HAP-1 (cell line): ENCODE data around the gene SSR2.

Experiments used
- DNase-seq, 2 experiments: peaks; one replicate each; pipeline ENCODE4 v3.0.0-alpha.2; 2016 to 2020; ENCODE audit warnings: low spot score in 2 of 2
- H3K27me3 ChIP-seq: fragments of 250-450 bp; sonication (Bioruptor Pico); 2 replicates; pipeline ENCODE4 v1.5.1; 2020; ENCODE audit warnings: low read depth, mild to moderate bottlenecking, moderate library complexity
- H3K36me3 ChIP-seq: fragments of 250-450 bp; sonication (Bioruptor Pico); replicated peaks from 2 replicates; pipeline ENCODE4 v1.5.1; 2020; ENCODE audit warnings: mild to moderate bottlenecking
- H3K4me1 ChIP-seq: fragments of 250-450 bp; sonication (Bioruptor Pico); 2 replicates; pipeline ENCODE4 v1.5.1; 2020; ENCODE audit warnings: mild to moderate bottlenecking
- H3K4me3 ChIP-seq: fragments of 250-450 bp; sonication (Bioruptor Pico); 2 replicates; pipeline ENCODE4 v1.5.1; 2020; ENCODE audit warnings: mild to moderate bottlenecking, moderate library complexity
- H3K9me3 ChIP-seq: fragments of 250-450 bp; sonication (Bioruptor Pico); 2 replicates; pipeline ENCODE4 v1.5.1; 2020; ENCODE audit warnings: mild to moderate bottlenecking, moderate library complexity
- in situ Hi-C: fragments of 300-500 bp; cut with MboI; formaldehyde crosslinking; loops from 3 replicates; pipeline ENCODE4 v1.14.3; 2020; ENCODE audit warnings: low sequenced_read_pairs, inconsistent platforms, mixed read lengths

The SSR2 gene

GRCh38 chr1:156024801-156025200 is 4.0 kb upstream of the SSR2 start:
- no peaks in the 10 kb centered on the region for H3K27me3 ChIP-seq
- peaks cover 16% of the 10 kb centered on the region for H3K4me1 ChIP-seq
- H3K36me3 ChIP-seq: peaks cover 4% of the 10 kb centered on the region
- in situ Hi-C loops: no loop called here
- no peak overlapping the region for H3K4me3 ChIP-seq
- no peak for DNase-seq
- no peaks in the 10 kb centered on the region; the same call in 1 of the 2 replicates for H3K9me3 ChIP-seq

GRCh38 chr1:156021954-156022353 is 1.2 kb upstream of the SSR2 start:
- H3K27me3 ChIP-seq: no peaks in the 10 kb centered on the region
- H3K9me3 ChIP-seq: no peaks in the 10 kb centered on the region; the same call in 1 of the 2 replicates
- H3K36me3 ChIP-seq: peaks cover 27% of the 10 kb centered on the region
- H3K4me1 ChIP-seq: peaks cover 20% of the 10 kb centered on the region
- in situ Hi-C loops: no loop called here
- no peak overlapping the region for H3K4me3 ChIP-seq
- no peak for DNase-seq

GRCh38 chr1:156021093-156021428 is 310 bp upstream of the SSR2 start:
- no peaks in the 10 kb centered on the region; the same call in 1 of the 2 replicates for H3K9me3 ChIP-seq
- in situ Hi-C loops: no loop called here
- peaks cover 34% of the 10 kb centered on the region for H3K36me3 ChIP-seq
- no peaks in the 10 kb centered on the region for H3K27me3 ChIP-seq
- peak overlapping the region; percentile 64 for H3K4me3 ChIP-seq
- peaks cover 20% of the 10 kb centered on the region for H3K4me1 ChIP-seq
- no peak for DNase-seq

- peak overlapping the region; percentile 64 for H3K4me3 ChIP-seq
- peaks cover 41% of the 10 kb centered on the region for H3K36me3 ChIP-seq
- no peaks in the 10 kb centered on the region; the same call in 1 of the 2 replicates for H3K9me3 ChIP-seq
- no peak for DNase-seq
- in situ Hi-C loops: no loop called here
- peaks cover 16% of the 10 kb centered on the region for H3K4me1 ChIP-seq
- no peaks in the 10 kb centered on the region for H3K27me3 ChIP-seq
These were observed 832 bp downstream of the SSR2 start for GRCh38 chr1:156019946-156020292.

- Histone ChIP-seq H3K4me3 (no peak overlapping the region), H3K27me3 (no peaks in the 10 kb centered on the region), H3K9me3 (no peaks in the 10 kb centered on the region), H3K36me3 (peaks cover 85% of the 10 kb centered on the region), H3K4me1 (peaks cover 4% of the 10 kb centered on the region)
- in situ Hi-C loops: no loop called here
- no peak for DNase-seq
These were observed 5.9 kb downstream of the SSR2 start for GRCh38 chr1:156014829-156015228.

- H3K4me3 ChIP-seq: no peak overlapping the region
- H3K27me3 ChIP-seq: no peaks in the 10 kb centered on the region
- in situ Hi-C loops: no loop called here
- no peaks in the 10 kb centered on the region for H3K4me1 ChIP-seq
- no peaks in the 10 kb centered on the region for H3K9me3 ChIP-seq
- H3K36me3 ChIP-seq: peaks cover 78% of the 10 kb centered on the region
- DNase-seq: no peak
These were observed 8.5 kb downstream of the SSR2 start for GRCh38 chr1:156012051-156012817.

GRCh38 chr1:156009404-156009803 is 11.3 kb downstream of the SSR2 start:
- no peaks in the 10 kb centered on the region for H3K27me3 ChIP-seq
- no peak for DNase-seq
- H3K36me3 ChIP-seq: peaks cover 55% of the 10 kb centered on the region
- no peaks in the 10 kb centered on the region for H3K4me1 ChIP-seq
- no peak overlapping the region for H3K4me3 ChIP-seq
- no peaks in the 10 kb centered on the region for H3K9me3 ChIP-seq
- in situ Hi-C loops: no loop called here

GRCh38 chr1:156006666-156007376 is 13.9 kb downstream of the SSR2 start:
- H3K36me3 ChIP-seq: peaks cover 30% of the 10 kb centered on the region
- H3K4me1 ChIP-seq: no peaks in the 10 kb centered on the region
- H3K27me3 ChIP-seq: no peaks in the 10 kb centered on the region
- no peak for DNase-seq
- H3K9me3 ChIP-seq: no peaks in the 10 kb centered on the region
- no peak overlapping the region for H3K4me3 ChIP-seq
- in situ Hi-C loops: no loop called here

GRCh38 chr1:156004843-156005584 is 15.7 kb downstream of the SSR2 start:
- in situ Hi-C loops: no loop called here
- no peak for DNase-seq
- H3K27me3 ChIP-seq: no peaks in the 10 kb centered on the region
- H3K4me1 ChIP-seq: no peaks in the 10 kb centered on the region
- H3K9me3 ChIP-seq: no peaks in the 10 kb centered on the region
- H3K4me3 ChIP-seq: no peak overlapping the region
- peaks cover 15% of the 10 kb centered on the region for H3K36me3 ChIP-seq

- H3K27me3 ChIP-seq: no peaks in the 10 kb centered on the region
- peaks cover 3% of the 10 kb centered on the region for H3K36me3 ChIP-seq
- in situ Hi-C loops: no loop called here
- H3K9me3 ChIP-seq: no peaks in the 10 kb centered on the region
- H3K4me1 ChIP-seq: no peaks in the 10 kb centered on the region
- no peak overlapping the region for H3K4me3 ChIP-seq
- no peak for DNase-seq
These were observed 16.9 kb downstream of the SSR2 start for GRCh38 chr1:156003923-156004188.

GRCh38 chr1:156002188-156002911 is 18.4 kb downstream of the SSR2 start:
- in situ Hi-C loops: no loop called here
- no peak for DNase-seq
- no peaks in the 10 kb centered on the region for H3K9me3 ChIP-seq
- no peaks in the 10 kb centered on the region for H3K4me1 ChIP-seq
- H3K27me3 ChIP-seq: no peaks in the 10 kb centered on the region
- H3K4me3 ChIP-seq: no peak overlapping the region
- H3K36me3 ChIP-seq: no peaks in the 10 kb centered on the region

GRCh38 chr1:156001662-156002171 is 19.0 kb downstream of the SSR2 start:
- in situ Hi-C loops: no loop called here
- no peaks in the 10 kb centered on the region for H3K4me1 ChIP-seq
- H3K4me3 ChIP-seq: no peak overlapping the region
- no peaks in the 10 kb centered on the region for H3K27me3 ChIP-seq
- DNase-seq: no peak
- H3K9me3 ChIP-seq: no peaks in the 10 kb centered on the region
- H3K36me3 ChIP-seq: no peaks in the 10 kb centered on the region

- in situ Hi-C loops: no loop called here
- Histone ChIP-seq H3K27me3 (no peaks in the 10 kb centered on the region), H3K4me3 (no peak overlapping the region), H3K36me3 (no peaks in the 10 kb centered on the region), H3K9me3 (no peaks in the 10 kb centered on the region), H3K4me1 (no peaks in the 10 kb centered on the region)
- no peak for DNase-seq
These were observed 19.6 kb downstream of the SSR2 start for GRCh38 chr1:156001021-156001661.
